HG02623 (cell line): Measurements from ENCODE around the gene TMOD1.
A peak's percentile ranks its signal among the peaks of the same experiment; 100 is the strongest.

ENCODE experiments used
- ATAC-seq: cut with Tn5 transposase; IDR thresholded peaks from one replicate; pipeline ENCODE4 v1.9.1; 2021; ENCODE audit warnings: moderate library complexity; ENCODE audit not compliant: unreplicated experiment

The TMOD1 gene

GRCh38 chr9:97515662-97516061 lies 14.2 kb downstream of the TMOD1 start:
- no peak for ATAC-seq

GRCh38 chr9:97516111-97516510 lies 14.6 kb downstream of the TMOD1 start:
- ATAC-seq, result no peak

GRCh38 chr9:97517331-97518089 lies 16.0 kb downstream of the TMOD1 start:
- ATAC-seq, result no peak

GRCh38 chr9:97518166-97518908 lies 16.9 kb downstream of the TMOD1 start:
- no peak for ATAC-seq

GRCh38 chr9:97518909-97519307 lies 17.4 kb downstream of the TMOD1 start:
- ATAC-seq, result no peak

GRCh38 chr9:97519441-97519970 lies 18.0 kb downstream of the TMOD1 start:
- ATAC-seq, result no peak

GRCh38 chr9:97521576-97522333 lies 20.3 kb downstream of the TMOD1 start:
- no peak for ATAC-seq

GRCh38 chr9:97524424-97524823 lies 23.0 kb downstream of the TMOD1 start:
- no peak for ATAC-seq

- no peak for ATAC-seq
Observed at GRCh38 chr9:97525451-97525850, 24.0 kb downstream of the TMOD1 start.

- ATAC-seq, result no peak
Observed at GRCh38 chr9:97526895-97527575, 25.6 kb downstream of the TMOD1 start.

- no peak for ATAC-seq
Observed at GRCh38 chr9:97527626-97528528, 26.4 kb downstream of the TMOD1 start.

- no peak for ATAC-seq
Observed at GRCh38 chr9:97528529-97529230, 27.2 kb downstream of the TMOD1 start.

GRCh38 chr9:97529363-97530076 lies 28.1 kb downstream of the TMOD1 start:
- ATAC-seq, result peak; percentile 78

GRCh38 chr9:97531888-97532376 lies 30.5 kb downstream of the TMOD1 start:
- ATAC-seq, result no peak

GRCh38 chr9:97534185-97534584 lies 32.7 kb downstream of the TMOD1 start:
- no peak for ATAC-seq

- ATAC-seq, result no peak
Observed at GRCh38 chr9:97534961-97535594, 33.6 kb downstream of the TMOD1 start.

- ATAC-seq, result no peak
Observed at GRCh38 chr9:97535771-97536170, 34.3 kb downstream of the TMOD1 start.

- ATAC-seq, result no peak
Observed at GRCh38 chr9:97536480-97536879, 35.0 kb downstream of the TMOD1 start.
